SKM-1 treated with dmso at 0.1 percent for 144 hours (cell line): Measurements from ENCODE around the gene ACP4.
"Not testable (repeated sequence)": the region's sequence is repeated elsewhere in the genome, so short reads cannot be mapped to it uniquely, and the experiment has no call there.

Experiments
- DNase-seq: peaks from one replicate; lab custom pipeline; 2025; ENCODE audit not compliant: unreplicated experiment; lab: John Stamatoyannopoulos, UW

Gene ACP4

GRCh38 chr19:50790396-50790795 lies at the start of gene ACP4:
ACP4 (plus strand) TSS chr19:50790415; CDS start chr19:50790415, 0 bp downstream.
- DNase-seq, result no peak

GRCh38 chr19:50741179-50741933 lies 48.9 kb upstream of the ACP4 start:
- DNase-seq, result no peak

- no peak for DNase-seq
Measured at GRCh38 chr19:50743537-50743936, 46.7 kb upstream of the ACP4 start.

GRCh38 chr19:50745221-50745620 lies 45.0 kb upstream of the ACP4 start:
- DNase-seq, result no peak

- DNase-seq, result not testable (repeated sequence)
Measured at GRCh38 chr19:50747141-50747540, 43.1 kb upstream of the ACP4 start.

- DNase-seq, result no peak
Measured at GRCh38 chr19:50749490-50749889, 40.7 kb upstream of the ACP4 start.

GRCh38 chr19:50750010-50750409 lies 40.2 kb upstream of the ACP4 start:
- DNase-seq, result no peak

GRCh38 chr19:50753879-50754278 lies 36.3 kb upstream of the ACP4 start:
- DNase-seq, result no peak

- not testable (repeated sequence) for DNase-seq
Measured at GRCh38 chr19:50756244-50756643, 34.0 kb upstream of the ACP4 start.

GRCh38 chr19:50757624-50758023 lies 32.6 kb upstream of the ACP4 start:
- not testable (repeated sequence) for DNase-seq

GRCh38 chr19:50759076-50759475 lies 31.1 kb upstream of the ACP4 start:
- DNase-seq, result not testable (repeated sequence)

GRCh38 chr19:50759886-50760285 lies 30.3 kb upstream of the ACP4 start:
- DNase-seq, result peak; percentile 6

GRCh38 chr19:50761501-50761900 lies 28.7 kb upstream of the ACP4 start:
- not testable (repeated sequence) for DNase-seq

GRCh38 chr19:50763521-50763920 lies 26.7 kb upstream of the ACP4 start:
- DNase-seq, result not testable (repeated sequence)

- no peak for DNase-seq
Measured at GRCh38 chr19:50764409-50764808, 25.8 kb upstream of the ACP4 start.

- DNase-seq, result not testable (repeated sequence)
Measured at GRCh38 chr19:50766746-50767145, 23.5 kb upstream of the ACP4 start.

GRCh38 chr19:50767263-50767662 lies 23.0 kb upstream of the ACP4 start:
- not testable (repeated sequence) for DNase-seq

- no peak for DNase-seq
Measured at GRCh38 chr19:50768277-50768676, 21.9 kb upstream of the ACP4 start.

- not testable (repeated sequence) for DNase-seq
Measured at GRCh38 chr19:50770164-50770563, 20.1 kb upstream of the ACP4 start, which contains the start of gene GPR32. GPR32 (plus strand) TSS chr19:50770464; CDS start chr19:50770601, 137 bp downstream.

- no peak for DNase-seq
Measured at GRCh38 chr19:50770888-50771287, 19.3 kb upstream of the ACP4 start.

- DNase-seq, result peak; percentile 31
Measured at GRCh38 chr19:50772476-50772875, 17.7 kb upstream of the ACP4 start.

- DNase-seq, result not testable (repeated sequence)
Measured at GRCh38 chr19:50772912-50773311, 17.3 kb upstream of the ACP4 start.

- DNase-seq, result not testable (repeated sequence)
Measured at GRCh38 chr19:50773454-50773853, 16.8 kb upstream of the ACP4 start.
